ENCODE results near the gene NEUROG3.
"Not testable (repeated sequence)": the region's sequence is repeated elsewhere in the genome, so short reads cannot be mapped to it uniquely, and the experiment has no call there.

NEUROG3 gene

GRCh38 chr10:69570050-69570816, 3.0 kb downstream of the NEUROG3 start:
- DNase-seq = no peak

GRCh38 chr10:69569396-69569934, 3.8 kb downstream of the NEUROG3 start:
- DNase-seq = no peak

GRCh38 chr10:69568472-69569395, 4.5 kb downstream of the NEUROG3 start:
- no peak for DNase-seq

- DNase-seq = no peak
Observed at GRCh38 chr10:69567920-69568319, 5.3 kb downstream of the NEUROG3 start.

GRCh38 chr10:69562731-69563254, 10.4 kb downstream of the NEUROG3 start:
- no peak for DNase-seq

- DNase-seq = no peak
Observed at GRCh38 chr10:69559525-69559924, 13.7 kb downstream of the NEUROG3 start.

GRCh38 chr10:69558559-69558958, 14.7 kb downstream of the NEUROG3 start:
- DNase-seq = no peak

- no peak for DNase-seq
Observed at GRCh38 chr10:69554611-69555010, 18.6 kb downstream of the NEUROG3 start.

- DNase-seq = no peak
Observed at GRCh38 chr10:69553328-69553727, 19.9 kb downstream of the NEUROG3 start.

GRCh38 chr10:69552268-69552667, 21.0 kb downstream of the NEUROG3 start:
- no peak for DNase-seq

- no peak for DNase-seq
Observed at GRCh38 chr10:69549959-69550358, 23.3 kb downstream of the NEUROG3 start.

- DNase-seq = no peak
Observed at GRCh38 chr10:69541463-69541862, 31.8 kb downstream of the NEUROG3 start.

- no peak for DNase-seq
Observed at GRCh38 chr10:69538461-69538860, 34.8 kb downstream of the NEUROG3 start.

GRCh38 chr10:69537449-69537848, 35.8 kb downstream of the NEUROG3 start:
- no peak for DNase-seq

GRCh38 chr10:69536521-69536920, 36.7 kb downstream of the NEUROG3 start:
- not testable (repeated sequence) for DNase-seq

GRCh38 chr10:69533658-69534057, 39.6 kb downstream of the NEUROG3 start:
- no peak for DNase-seq

- no peak for DNase-seq
Observed at GRCh38 chr10:69527961-69528360, 45.3 kb downstream of the NEUROG3 start.
